AG09319 (cell line): ENCODE results near the gene ACR.

Source experiments
- DNase-seq: peaks from one replicate; pipeline ENCODE4 v3.0.0-alpha.2; 2010; ENCODE audit warnings: low read depth; ENCODE audit errors: extremely low read depth
- CTCF ChIP-seq: IDR thresholded peaks from 2 replicates; pipeline ENCODE4 v1.5.1; 2011; ENCODE audit warnings: low read depth, mild to moderate bottlenecking, inconsistent platforms, low read length, moderate library complexity

The ACR gene

GRCh38 chr22:50723991-50724390, 14.0 kb upstream of the ACR start:
- no peak for DNase-seq
- no peak for TF ChIP-seq CTCF

DNA sequence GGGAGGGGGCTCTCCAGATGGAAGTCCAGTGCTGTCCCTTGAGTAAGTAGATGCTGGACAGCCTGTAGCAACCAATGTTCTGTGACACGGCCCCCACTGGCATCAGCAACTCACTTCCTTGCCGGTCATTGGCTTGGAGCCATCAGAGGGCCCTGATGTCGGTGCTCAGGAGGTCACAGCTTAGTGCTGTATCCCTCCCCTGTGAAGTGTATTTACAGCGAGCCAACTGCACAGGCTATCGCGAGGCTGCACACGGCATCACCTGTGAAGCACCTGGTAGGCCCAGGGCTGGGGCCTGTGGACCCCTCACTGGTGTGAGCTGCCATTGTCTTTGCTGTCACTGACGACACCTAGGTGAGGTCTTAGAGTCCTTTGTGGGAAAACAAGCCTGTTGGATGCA, 13.4 kb upstream of the ACR start:
- no peak for DNase-seq
- TF ChIP-seq CTCF: no peak

GRCh38 chr22:50725597-50725996, 12.4 kb upstream of the ACR start:
- TF ChIP-seq CTCF: no peak
- DNase-seq: no peak

DNA sequence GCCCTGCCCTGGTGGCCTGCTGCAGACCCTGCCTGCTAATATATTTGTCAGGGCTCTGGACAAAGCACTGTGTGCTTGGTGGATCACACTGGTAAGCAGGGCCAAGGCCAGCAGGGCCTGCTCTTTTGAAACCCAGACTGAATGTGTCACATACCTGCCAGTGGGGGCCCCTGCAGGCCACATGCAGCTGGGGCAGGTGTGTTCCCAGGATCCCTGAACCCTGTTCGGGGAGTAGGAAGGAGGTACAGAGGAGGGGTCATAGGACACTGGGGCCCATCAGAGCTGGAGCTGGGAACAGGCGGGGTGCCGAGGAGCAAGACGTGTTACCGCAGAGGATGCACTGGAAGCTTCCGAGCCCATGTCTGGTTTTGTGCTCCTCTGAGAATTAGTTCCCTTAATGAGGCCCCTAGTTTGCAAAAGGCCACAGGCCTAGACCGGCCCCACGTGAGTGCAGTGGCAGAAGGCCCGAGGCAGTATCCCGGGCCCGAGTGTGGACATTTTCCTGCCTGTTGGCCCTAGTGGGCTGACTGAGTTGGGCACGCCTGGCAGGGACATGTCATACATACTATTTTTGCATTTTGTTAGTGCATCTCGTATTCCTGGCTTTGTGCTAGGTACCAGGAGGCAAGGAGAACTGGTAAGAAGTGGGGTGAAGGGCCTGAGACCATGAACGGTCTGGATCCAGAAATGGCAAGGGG, 11.2 kb upstream of the ACR start:
- no peak for TF ChIP-seq CTCF
- DNase-seq: no peak

- no peak for TF ChIP-seq CTCF
- no peak for DNase-seq
Measured at GRCh38 chr22:50727678-50728522, 10.1 kb upstream of the ACR start.

- DNase-seq: no peak
- no peak for TF ChIP-seq CTCF
Measured at GRCh38 chr22:50728523-50728931, 9.5 kb upstream of the ACR start.

- no peak for DNase-seq
Measured at GRCh38 chr22:50729391-50730012, 8.5 kb upstream of the ACR start.

More at GRCh38 chr22:50729391-50730012, 8.5 kb upstream of the ACR start:
- no peak for TF ChIP-seq CTCF
